Activated CD4-positive, CD25-positive, alpha-beta regulatory T cell treated with anti-CD3 and anti-CD28 coated beads, Interleukin-2, amount 50 U/mL, for 16 hours (primary cell): ENCODE measurements around the gene COL18A1.
"Not testable (repeated sequence)": the region's sequence is repeated elsewhere in the genome, so short reads cannot be mapped to it uniquely, and the experiment has no call there.

Source experiments
- DNase-seq: peaks from one replicate; pipeline ENCODE4 v3.0.0-alpha.2; 2020; ENCODE audit warnings: low read depth, low spot score

The COL18A1 gene

GRCh38 chr21:45517249-45518065 is 112.5 kb downstream of the COL18A1 start:
- DNase-seq, result no peak

- no peak for DNase-seq
Measured at GRCh38 chr21:45518742-45519141, 113.8 kb downstream of the COL18A1 start.

- DNase-seq, result no peak
Measured at GRCh38 chr21:45519182-45519581, 114.2 kb downstream of the COL18A1 start.

- DNase-seq, result no peak
Measured at GRCh38 chr21:45521241-45521640, 116.3 kb downstream of the COL18A1 start.

GRCh38 chr21:45522381-45522780 is 117.4 kb downstream of the COL18A1 start:
- DNase-seq, result no peak

GRCh38 chr21:45522986-45523385 is 118.0 kb downstream of the COL18A1 start:
- no peak for DNase-seq

GRCh38 chr21:45523411-45524101 is 118.6 kb downstream of the COL18A1 start:
- DNase-seq, result no peak

- DNase-seq, result no peak
Measured at GRCh38 chr21:45524756-45525152, 119.8 kb downstream of the COL18A1 start.

- DNase-seq, result no peak
Measured at GRCh38 chr21:45525153-45525909, 120.4 kb downstream of the COL18A1 start.

GRCh38 chr21:45525910-45526306 is 120.9 kb downstream of the COL18A1 start:
- DNase-seq, result no peak

GRCh38 chr21:45527151-45527999 is 122.4 kb downstream of the COL18A1 start:
- not testable (repeated sequence) for DNase-seq

- DNase-seq, result no peak
Measured at GRCh38 chr21:45528028-45528705, 123.2 kb downstream of the COL18A1 start.

- no peak for DNase-seq
Measured at GRCh38 chr21:45528981-45529784, 124.2 kb downstream of the COL18A1 start.

GRCh38 chr21:45529785-45530422 is 124.9 kb downstream of the COL18A1 start:
- no peak for DNase-seq

GRCh38 chr21:45530423-45531113 is 125.6 kb downstream of the COL18A1 start:
- no peak for DNase-seq

GRCh38 chr21:45531114-45531392 is 126.1 kb downstream of the COL18A1 start:
- not testable (repeated sequence) for DNase-seq

- DNase-seq, result no peak
Measured at GRCh38 chr21:45531393-45532215, 126.6 kb downstream of the COL18A1 start.

GRCh38 chr21:45532826-45533360 is 127.9 kb downstream of the COL18A1 start:
- DNase-seq, result no peak
